Transverse colon (tissue), 4 donors: ENCODE data around the gene METTL21C.

Experiments used
- EP300 ChIP-seq: sonication (generic); formaldehyde crosslinking; IDR thresholded peaks from one replicate; pipeline ENCODE4 v1.6.1; 2017; ENCODE audit warnings: antibody characterized with exemption, low read depth
- POLR2A ChIP-seq: fragments of 450-650 bp; IDR thresholded peaks from one replicate; pipeline ENCODE4 v1.6.1; 2016; ENCODE audit warnings: antibody characterized with exemption, mild to moderate bottlenecking, moderate library complexity
- POLR2AphosphoS5 ChIP-seq, 3 donors: sonication (generic); formaldehyde crosslinking; IDR thresholded peaks; one replicate each; pipeline ENCODE4 v1.6.1; 2016; ENCODE audit warnings: antibody characterized with exemption in 3 of 3
- TF ChIP-seq, protein P1 (sequence below), 5 experiments: fragments of 200-600 bp in 3 of 5; fragments of 450-650 bp in 2 of 5; sonication (generic) in 3 of 5; IDR thresholded peaks; 1 replicate in 2 of 5; 2 replicates in 3 of 5; pipeline ENCODE4 v1.5.1; 2016 to 2017; ENCODE audit warnings: antibody characterized with exemption in 5 of 5, inconsistent platforms in 3 of 5, mild to moderate bottlenecking in 2 of 5, moderate library complexity in 1 of 5

DNA sequence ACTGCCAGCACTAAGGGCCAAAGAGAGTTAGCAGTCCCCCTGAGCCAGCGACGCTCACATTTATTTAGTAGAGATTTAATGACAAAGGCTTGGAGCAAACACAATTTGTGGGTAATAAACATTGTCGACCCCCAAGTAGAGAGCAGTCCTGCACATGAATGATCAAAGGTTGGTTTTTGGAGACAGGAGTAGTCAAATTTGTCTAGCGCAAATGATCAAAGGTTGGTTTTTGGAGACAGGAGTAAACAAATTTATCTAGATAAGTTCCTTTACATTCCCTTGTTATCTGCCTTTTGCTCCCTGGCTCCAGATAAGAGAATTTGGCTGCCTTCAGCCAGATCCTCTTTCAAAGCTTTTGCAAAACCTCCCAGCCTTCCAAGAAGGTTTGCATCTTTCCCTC is 26.9 kb downstream of the METTL21C start:
- TF ChIP-seq, protein P1, sequence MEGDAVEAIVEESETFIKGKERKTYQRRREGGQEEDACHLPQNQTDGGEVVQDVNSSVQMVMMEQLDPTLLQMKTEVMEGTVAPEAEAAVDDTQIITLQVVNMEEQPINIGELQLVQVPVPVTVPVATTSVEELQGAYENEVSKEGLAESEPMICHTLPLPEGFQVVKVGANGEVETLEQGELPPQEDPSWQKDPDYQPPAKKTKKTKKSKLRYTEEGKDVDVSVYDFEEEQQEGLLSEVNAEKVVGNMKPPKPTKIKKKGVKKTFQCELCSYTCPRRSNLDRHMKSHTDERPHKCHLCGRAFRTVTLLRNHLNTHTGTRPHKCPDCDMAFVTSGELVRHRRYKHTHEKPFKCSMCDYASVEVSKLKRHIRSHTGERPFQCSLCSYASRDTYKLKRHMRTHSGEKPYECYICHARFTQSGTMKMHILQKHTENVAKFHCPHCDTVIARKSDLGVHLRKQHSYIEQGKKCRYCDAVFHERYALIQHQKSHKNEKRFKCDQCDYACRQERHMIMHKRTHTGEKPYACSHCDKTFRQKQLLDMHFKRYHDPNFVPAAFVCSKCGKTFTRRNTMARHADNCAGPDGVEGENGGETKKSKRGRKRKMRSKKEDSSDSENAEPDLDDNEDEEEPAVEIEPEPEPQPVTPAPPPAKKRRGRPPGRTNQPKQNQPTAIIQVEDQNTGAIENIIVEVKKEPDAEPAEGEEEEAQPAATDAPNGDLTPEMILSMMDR (IDR thresholded peaks at IDR 0.05): no peak
- TF ChIP-seq EP300: no peak
- TF ChIP-seq POLR2A: no peak
- TF ChIP-seq POLR2AphosphoS5 (IDR thresholded peaks at IDR 0.05): no peak
